HL-60 (cell line): Measurements from ENCODE around the gene FBXL7.

ENCODE experiments used
- DNase-seq, 2 experiments: peaks; one replicate each; pipeline ENCODE4 v3.0.0-alpha.2; 2010 to 2020; ENCODE audit warnings: low read depth in 1 of 2, low spot score in 1 of 2
- H3K27ac ChIP-seq: fragments of 250-450 bp; sonication (Bioruptor Pico); replicated peaks from 2 replicates; pipeline ENCODE4 v1.5.1; 2020; ENCODE audit warnings: mild to moderate bottlenecking, moderate library complexity
- H3K27me3 ChIP-seq: fragments of 250-450 bp; sonication (Bioruptor Pico); 2 replicates; pipeline ENCODE4 v1.5.1; 2021; ENCODE audit warnings: mild to moderate bottlenecking, moderate library complexity; ENCODE audit not compliant: insufficient read depth, poor library complexity, severe bottlenecking
- H3K4me3 ChIP-seq: replicated peaks from 2 replicates; pipeline ENCODE4 v1.5.1; 2011; ENCODE audit warnings: mild to moderate bottlenecking, control low read depth, low read length; ENCODE audit not compliant: insufficient read depth
- CTCF ChIP-seq: IDR thresholded peaks from one replicate; pipeline ENCODE4 v1.5.1; 2011; ENCODE audit warnings: low read length, control low read depth, inconsistent platforms; ENCODE audit not compliant: insufficient read depth
- GABPA ChIP-seq: IDR thresholded peaks from 2 replicates; pipeline ENCODE4 v1.6.1; 2012; ENCODE audit warnings: low read depth
- POLR2AphosphoS5 ChIP-seq: IDR thresholded peaks from 2 replicates; pipeline ENCODE4 v1.6.1; 2012; ENCODE audit warnings: low read depth
- REST ChIP-seq: IDR thresholded peaks from 2 replicates; pipeline ENCODE4 v1.6.1; 2012; ENCODE audit warnings: low read depth; ENCODE audit not compliant: insufficient replicate concordance
- SPI1 ChIP-seq: IDR thresholded peaks from 2 replicates; pipeline ENCODE4 v1.6.1; 2012; ENCODE audit warnings: low read depth, mild to moderate bottlenecking, borderline replicate concordance

FBXL7 gene

GRCh38 chr5:15887093-15887492 is 387.1 kb downstream of the FBXL7 start:
- DNase-seq, result no peak
- H3K27me3 ChIP-seq, result no peaks in the 10 kb centered on the region
- TF ChIP-seq REST (no peak), POLR2AphosphoS5 (no peak)

GRCh38 chr5:15889001-15889400 is 389.0 kb downstream of the FBXL7 start:
- TF ChIP-seq REST (no peak), CTCF (no peak), POLR2AphosphoS5 (no peak), SPI1 (no peak), GABPA (no peak)
- Histone ChIP-seq H3K4me3 (no peak overlapping the region), H3K27me3 (no peaks in the 10 kb centered on the region), H3K27ac (no peak overlapping the region)
- DNase-seq, result no peak

More at GRCh38 chr5:15887093-15887492, 387.1 kb downstream of the FBXL7 start:
- no peak overlapping the region for H3K27ac ChIP-seq
- no peak overlapping the region for H3K4me3 ChIP-seq

- H3K27ac ChIP-seq, result no peak overlapping the region
- H3K27me3 ChIP-seq, result no peaks in the 10 kb centered on the region
- DNase-seq, result no peak
- H3K4me3 ChIP-seq, result no peak overlapping the region
- TF ChIP-seq POLR2AphosphoS5 (no peak), CTCF (no peak), REST (no peak), SPI1 (no peak), GABPA (no peak)
Measured at GRCh38 chr5:15893866-15894265, 393.9 kb downstream of the FBXL7 start.

GRCh38 chr5:15897656-15898055 is 397.7 kb downstream of the FBXL7 start:
- TF ChIP-seq SPI1 (no peak), POLR2AphosphoS5 (no peak), CTCF (no peak), GABPA (no peak), REST (no peak)
- H3K27me3 ChIP-seq, result no peaks in the 10 kb centered on the region

More at GRCh38 chr5:15897656-15898055, 397.7 kb downstream of the FBXL7 start:
- DNase-seq, result no peak
- no peak overlapping the region for H3K27ac ChIP-seq
- no peak overlapping the region for H3K4me3 ChIP-seq
